Amygdala (tissue), 56 donors: ENCODE data around the gene ONECUT3.
A peak's percentile ranks its signal among the peaks of the same experiment; 100 is the strongest.

Experiments
- DNase-seq, 56 donors: peaks; one replicate each; lab custom pipeline; 2025; lab: John Stamatoyannopoulos, UW

Gene ONECUT3

DNA sequence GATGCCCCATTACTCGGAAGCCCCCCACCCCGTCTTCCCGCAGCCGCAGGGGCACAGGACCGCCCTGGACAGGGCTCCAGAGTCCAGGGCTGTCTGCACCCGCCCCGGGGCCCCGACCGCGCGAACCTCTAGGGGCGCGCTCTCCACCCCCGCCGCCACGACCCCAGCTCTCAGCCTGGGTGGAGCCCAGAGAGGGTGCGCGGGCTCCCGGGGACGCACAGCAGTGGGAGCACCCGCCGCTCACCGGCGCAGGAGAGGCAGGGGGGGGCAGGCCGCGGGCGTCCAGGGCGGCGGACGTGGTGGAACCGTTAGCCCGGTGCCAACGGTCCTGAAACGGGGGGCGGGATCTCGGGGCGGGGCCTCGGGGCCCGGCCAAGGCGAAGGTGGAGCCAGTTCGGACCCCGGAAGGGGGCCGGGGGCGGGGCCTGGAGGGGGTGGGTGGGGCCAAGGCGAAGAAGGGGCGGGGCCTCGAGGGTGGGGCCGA lies 58.7 kb downstream of the ONECUT3 start, which contains the start of gene ATP8B3:
Gene ATP8B3, minus strand, starts transcription at position 335 of the 484 bp plus-strand sequence. CDS start 540 bp downstream, outside the sequence.
- peak in 2 of 56 donors; percentile 59 to 96 for DNase-seq

- DNase-seq: peak in 45 of 56 donors; percentile 7 to 96 (median 56)
These were observed 59.3 kb downstream of the ONECUT3 start for GRCh38 chr19:1812426-1813191.

GRCh38 chr19:1813192-1814182 lies 60.2 kb downstream of the ONECUT3 start:
- no peak for DNase-seq

DNA sequence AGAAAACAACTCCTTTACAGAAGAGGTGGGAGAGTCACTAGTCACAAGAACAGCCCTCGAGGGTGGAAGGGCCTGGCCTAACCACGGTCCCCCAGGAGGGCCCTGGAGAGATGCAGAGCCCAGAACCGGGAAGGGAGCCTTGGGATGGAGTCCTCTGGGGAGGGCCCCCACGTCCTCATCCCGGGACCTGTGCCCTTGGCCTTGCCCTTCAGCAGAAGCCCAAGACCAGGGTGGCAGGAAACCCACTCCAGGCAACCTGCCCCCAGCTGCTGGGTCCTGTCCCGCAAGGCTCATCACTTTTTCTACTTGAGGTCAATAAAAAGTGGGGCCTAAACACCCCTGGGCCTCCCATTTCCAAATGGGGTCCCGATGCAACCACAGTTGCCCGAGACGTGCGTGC lies 61.1 kb downstream of the ONECUT3 start:
- no peak for DNase-seq

GRCh38 chr19:1814833-1815604 lies 61.7 kb downstream of the ONECUT3 start:
- DNase-seq: no peak

GRCh38 chr19:1815605-1816529 lies 62.6 kb downstream of the ONECUT3 start:
- no peak for DNase-seq

- DNase-seq: no peak
These were observed 63.4 kb downstream of the ONECUT3 start for GRCh38 chr19:1816530-1817298.

GRCh38 chr19:1817553-1818179 lies 64.4 kb downstream of the ONECUT3 start:
- no peak for DNase-seq

- DNase-seq: no peak
These were observed 65.4 kb downstream of the ONECUT3 start for GRCh38 chr19:1818549-1819195.

GRCh38 chr19:1819341-1820255 lies 66.3 kb downstream of the ONECUT3 start:
- no peak for DNase-seq

- DNase-seq: no peak
These were observed 68.9 kb downstream of the ONECUT3 start for GRCh38 chr19:1822210-1822609.

- DNase-seq: no peak
These were observed 69.7 kb downstream of the ONECUT3 start for GRCh38 chr19:1823020-1823419.

- DNase-seq: no peak
These were observed 70.4 kb downstream of the ONECUT3 start for GRCh38 chr19:1823539-1824251.

DNA sequence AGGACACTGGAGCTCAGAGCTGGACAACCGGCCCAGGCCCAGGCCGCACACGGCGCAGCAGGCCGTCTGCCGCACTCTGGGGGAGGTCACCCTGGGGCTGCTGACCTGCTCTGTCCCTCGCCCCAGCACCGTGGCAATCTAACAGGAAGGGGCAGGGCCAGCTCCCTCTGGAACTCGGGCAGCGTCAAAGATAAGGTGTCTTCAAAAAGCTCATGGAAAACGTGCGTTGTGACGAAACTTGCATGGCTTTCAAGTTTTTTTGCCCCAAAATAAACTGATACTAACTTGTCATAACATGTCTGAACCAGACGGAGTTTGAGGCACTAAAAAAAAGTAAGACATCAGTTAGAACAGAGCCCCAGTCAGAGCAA lies 70.9 kb downstream of the ONECUT3 start:
- DNase-seq: no peak

- peak in 50 of 56 donors; percentile 3 to 80 (median 38) for DNase-seq
These were observed 72.7 kb downstream of the ONECUT3 start for GRCh38 chr19:1825909-1826556.
